HG02759 (cell line): ENCODE data around the gene GRAP2.
A peak's percentile ranks its signal among the peaks of the same experiment; 100 is the strongest.

Experiments
- ATAC-seq: cut with Tn5 transposase; IDR thresholded peaks from one replicate; pipeline ENCODE4 v1.9.1; 2021; ENCODE audit warnings: mild to moderate bottlenecking, moderate library complexity; ENCODE audit not compliant: unreplicated experiment

GRAP2 gene

DNA sequence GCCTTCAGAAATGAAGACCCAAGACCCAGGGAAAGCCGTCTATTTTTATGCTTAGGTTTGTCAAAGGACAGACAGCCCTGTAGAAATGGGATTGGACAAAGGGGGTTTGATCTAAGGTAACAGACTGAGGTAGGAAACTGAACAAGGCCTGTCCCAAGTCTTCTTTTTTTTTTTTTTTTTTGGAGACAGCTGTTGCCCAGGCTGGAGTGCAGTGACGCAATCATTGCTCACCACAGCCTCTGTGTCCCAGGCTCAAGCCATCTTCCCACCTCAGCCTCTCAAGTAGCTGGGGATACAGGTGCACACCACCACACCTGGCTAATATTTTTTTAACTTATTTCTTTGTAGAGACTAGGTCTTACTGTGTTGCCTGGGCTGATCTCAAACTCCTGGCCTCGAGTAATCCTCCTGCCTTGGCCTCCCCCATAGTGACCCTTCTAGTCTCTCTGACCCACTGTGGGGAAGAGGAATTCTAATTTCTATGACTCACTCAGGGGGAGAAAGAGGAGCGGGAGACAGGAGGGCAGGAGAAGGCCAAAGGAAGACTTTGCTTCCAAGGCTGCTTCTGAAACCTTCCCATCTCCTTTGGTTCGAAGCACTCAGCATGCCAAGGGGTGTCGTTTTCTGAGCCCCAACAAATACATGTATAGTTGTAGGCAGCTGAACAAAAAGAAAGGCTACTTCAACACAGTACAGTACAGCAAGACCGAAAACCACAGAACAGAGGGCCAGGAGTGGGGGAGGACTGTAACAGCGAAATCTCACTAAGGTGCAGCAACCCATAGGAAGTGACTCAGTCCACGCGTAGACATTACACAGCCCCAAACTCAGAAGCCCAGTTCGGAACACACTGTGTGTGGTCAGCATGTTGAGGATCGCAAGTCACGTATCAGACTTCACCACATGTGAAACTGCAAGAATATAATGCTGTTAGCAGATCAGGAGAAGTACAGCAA, 60.2 kb downstream of the GRAP2 start:
- peak; percentile 78 for ATAC-seq

DNA sequence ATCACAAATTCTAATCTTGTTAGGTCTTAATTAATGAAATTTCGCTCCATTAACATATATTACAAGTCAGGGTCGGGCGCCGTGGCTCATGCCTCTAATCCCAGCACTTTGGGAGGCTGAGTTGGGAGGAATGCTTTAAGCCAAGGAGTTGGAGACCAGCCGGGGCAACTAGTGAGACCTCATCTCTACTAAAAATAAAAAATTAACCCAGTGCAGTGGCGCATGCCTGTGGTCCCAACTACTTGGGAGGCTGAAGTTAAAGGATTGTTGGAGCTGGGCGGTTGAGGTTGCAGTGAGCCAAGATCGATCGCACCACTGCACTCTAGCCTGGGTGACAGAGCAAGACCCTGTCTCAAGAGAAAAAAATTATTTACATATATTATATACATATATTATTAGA, 61.2 kb downstream of the GRAP2 start:
- ATAC-seq: no peak

DNA sequence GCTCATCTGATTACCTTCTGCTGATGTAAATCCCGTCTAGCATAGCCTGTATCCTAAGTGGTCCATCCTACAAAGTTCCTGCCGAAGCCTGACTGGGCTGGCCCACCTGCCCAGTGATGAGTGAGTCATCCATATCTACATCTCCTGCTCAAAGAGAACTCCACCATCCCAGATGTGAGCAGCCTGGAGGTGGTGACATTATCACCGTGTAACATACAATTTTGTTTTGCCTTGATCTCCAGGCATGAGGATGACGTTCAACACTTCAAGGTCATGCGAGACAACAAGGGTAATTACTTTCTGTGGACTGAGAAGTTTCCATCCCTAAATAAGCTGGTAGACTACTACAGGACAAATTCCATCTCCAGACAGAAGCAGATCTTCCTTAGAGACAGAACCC, 64.9 kb downstream of the GRAP2 start:
- ATAC-seq: no peak

DNA sequence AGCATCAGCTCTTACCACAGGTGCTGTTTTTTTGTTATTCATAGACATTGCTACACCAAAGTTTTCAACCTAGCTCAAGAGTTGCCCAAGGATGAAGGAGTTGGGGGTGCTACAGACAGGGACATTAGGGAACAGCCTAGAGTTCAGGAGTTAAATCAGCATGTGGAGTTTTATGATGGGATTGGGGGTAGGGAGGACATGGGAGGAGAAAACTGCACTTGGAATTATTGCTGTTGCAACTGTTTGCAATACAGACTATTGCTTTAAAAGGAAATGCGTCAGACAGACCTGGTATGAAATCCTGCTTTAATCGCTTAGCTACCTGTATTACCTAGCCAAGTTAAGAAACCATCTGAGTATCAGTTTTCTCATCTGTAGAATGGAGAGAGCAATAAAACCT, 65.6 kb downstream of the GRAP2 start:
- no peak for ATAC-seq

DNA sequence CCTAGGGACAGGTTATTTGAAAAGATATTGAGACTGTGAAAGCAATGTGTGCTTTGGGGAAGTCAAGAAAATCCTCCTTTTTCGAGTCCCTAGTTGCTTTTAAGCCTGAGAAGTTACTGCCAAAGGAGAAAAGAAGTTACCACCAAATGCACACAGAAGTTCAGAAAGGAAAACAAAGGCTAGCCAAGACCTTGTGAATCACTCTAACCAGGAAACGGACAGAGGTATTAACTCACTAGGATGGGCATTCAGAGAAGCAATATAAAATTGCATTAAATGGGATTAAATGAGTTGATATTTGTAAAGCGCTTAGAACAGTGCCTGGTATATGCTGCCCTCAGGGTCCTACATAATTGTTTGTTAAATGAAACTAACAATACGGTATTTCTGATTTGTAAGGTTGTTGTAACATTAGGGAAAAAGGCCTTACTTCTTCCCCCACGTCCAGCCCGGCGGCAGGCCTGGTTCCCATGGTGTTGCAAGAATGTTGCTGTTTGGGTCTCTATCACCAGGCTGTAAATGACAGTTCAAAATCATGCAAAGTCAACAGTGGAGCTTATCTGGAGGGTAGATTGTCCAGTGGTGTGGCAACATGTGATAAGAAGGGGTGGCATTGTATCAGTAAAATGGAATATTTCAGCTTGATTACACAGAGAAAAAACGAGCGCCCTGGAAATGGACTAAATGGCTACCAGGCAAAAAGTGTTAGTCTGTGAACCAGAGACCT, 66.4 kb downstream of the GRAP2 start:
- ATAC-seq: no peak

DNA sequence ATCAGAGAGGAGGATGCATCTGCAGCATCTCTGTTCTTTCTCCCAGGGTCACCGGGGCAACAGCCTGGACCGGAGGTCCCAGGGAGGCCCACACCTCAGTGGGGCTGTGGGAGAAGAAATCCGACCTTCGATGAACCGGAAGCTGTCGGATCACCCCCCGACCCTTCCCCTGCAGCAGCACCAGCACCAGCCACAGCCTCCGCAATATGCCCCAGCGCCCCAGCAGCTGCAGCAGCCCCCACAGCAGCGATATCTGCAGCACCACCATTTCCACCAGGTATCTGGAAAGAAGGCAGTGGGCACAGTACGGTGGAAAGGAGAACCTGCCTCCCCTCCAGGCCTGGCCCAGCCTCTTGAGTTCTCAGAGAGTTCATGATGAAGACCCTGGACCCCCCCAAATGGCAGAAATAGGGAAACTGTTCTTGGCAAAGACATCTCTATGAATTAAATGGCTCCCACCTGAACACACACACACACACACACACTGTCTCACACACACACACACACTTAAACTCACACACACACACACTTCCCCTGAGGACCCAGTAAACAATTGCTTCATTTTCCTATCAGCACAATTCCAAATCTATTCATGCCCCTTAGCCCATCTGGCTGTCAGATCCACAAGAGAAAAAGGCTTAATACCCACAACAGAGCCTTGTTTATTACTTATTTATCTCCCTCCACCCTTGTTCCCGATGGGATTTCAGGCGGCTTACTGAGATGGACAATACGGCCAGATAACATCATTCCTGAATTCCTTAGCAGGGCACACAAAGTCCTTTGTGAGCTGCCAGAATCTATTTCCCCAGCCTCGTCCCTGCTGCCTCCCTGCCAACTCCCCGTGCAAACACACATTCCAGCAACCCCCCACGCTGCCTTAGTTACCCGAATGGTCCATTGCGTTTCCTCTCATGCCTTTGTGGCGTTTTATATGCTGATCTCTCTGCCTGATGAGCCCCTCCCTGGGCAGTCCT, 67.4 kb downstream of the GRAP2 start:
- ATAC-seq: no peak

DNA sequence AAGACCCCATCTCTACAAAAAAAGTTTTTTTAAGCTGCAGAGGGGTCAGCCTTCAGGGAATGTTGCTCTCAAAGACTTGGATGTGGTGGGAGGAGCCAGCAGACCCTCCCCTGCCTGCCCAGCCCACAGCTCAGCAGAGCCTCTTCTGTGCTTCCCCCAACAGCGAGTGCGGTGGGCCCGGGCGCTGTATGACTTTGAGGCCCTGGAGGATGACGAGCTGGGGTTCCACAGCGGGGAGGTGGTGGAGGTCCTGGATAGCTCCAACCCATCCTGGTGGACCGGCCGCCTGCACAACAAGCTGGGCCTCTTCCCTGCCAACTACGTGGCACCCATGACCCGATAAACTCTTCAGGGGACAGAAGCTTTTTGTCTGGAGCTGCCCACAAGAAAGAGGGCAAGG, 69.9 kb downstream of the GRAP2 start:
- ATAC-seq: no peak

DNA sequence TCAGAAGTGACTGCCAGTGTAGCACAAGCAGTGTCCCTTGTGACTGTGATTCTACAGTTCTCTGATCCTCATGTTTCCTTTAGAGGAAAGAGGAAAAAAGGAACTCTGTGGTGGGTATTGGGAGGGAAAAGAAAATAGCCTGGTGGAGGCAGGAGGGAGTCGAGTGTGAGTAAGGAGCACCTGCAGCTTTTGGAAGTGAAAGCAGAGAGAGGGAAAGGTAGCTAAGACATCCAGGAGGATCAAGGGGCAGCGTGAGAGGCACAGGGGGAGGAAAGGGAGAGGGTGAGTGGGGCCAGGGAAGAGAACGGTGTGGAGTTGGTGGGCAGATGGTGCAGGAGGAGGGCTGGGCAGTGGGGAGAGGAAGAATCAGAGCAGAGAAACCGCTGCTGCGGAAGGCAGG, 71.8 kb downstream of the GRAP2 start:
- no peak for ATAC-seq

DNA sequence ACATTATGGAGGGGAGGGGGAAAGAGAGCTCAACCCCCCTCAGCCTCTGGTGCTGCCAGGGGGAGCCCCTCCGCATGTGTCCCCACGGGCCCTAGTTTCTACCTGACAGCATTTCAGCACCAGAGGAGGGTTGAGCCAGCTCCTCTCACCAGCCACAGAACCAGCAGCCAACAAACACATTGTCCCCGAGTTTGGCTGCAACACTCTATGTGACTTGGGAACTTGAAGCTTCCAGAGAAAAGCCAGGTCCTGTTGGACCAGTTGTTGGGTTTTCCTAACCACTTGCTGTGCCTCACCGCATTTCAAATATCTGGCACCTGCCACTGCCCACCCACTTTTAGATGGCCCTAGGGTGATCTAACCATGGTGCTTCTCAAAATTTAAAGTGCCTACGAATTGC, 72.8 kb downstream of the GRAP2 start:
- no peak for ATAC-seq

DNA sequence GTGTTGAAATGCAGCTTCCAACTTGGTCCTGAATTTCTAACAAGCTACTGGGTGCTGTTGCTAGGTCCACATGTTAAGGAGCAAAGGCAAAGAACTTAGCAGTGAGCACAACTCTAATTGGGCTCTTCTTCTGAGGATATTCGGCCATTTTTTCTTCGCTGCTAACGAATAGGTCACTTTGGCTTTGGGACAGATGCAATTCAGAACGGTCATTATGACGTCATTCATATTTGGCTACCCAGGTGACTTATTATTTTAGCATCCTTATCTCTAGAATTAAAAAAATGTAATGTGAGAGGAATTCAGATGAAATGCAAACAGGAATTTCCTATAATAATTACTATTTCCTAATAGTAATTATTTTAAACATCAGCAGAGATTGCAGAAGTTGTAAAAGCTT, 73.2 kb downstream of the GRAP2 start:
- ATAC-seq: no peak

DNA sequence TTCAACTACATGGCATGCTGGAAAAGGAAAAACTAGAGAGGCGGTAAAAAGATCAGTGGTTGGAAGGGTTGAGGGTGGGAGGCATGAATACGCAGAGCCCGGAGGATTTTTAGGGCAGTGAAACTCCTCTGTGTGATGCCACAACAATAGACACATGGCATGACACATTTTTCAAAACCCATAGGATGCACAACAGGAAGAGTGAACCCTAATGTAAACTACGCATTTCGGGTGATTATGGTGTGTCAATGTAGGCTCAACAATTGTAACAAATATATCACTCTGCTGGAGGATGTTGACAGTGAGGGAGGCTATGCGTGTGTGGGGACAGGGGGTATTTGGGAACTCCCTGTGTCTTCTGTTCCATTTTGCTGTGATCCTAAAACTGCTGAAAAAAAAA, 78.2 kb downstream of the GRAP2 start:
- no peak for ATAC-seq

DNA sequence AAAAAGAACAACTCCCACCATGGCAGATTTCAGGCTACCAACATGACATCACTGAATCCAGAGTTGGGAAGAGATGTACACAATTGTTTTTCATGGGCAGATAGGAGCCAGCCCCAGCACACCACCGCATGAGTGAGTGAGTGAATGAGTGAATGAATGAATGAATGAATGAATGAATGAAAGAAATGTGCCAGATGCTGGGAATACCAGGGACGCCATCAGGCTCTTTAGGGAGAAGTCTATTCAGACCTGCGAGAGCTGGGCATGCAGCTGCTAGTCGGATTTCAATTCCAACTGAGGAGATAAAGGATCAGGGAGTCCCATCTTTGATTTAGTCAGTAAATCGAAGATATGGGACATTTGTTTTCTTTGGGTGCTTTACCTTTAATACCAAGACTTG, 78.6 kb downstream of the GRAP2 start:
- ATAC-seq: no peak

DNA sequence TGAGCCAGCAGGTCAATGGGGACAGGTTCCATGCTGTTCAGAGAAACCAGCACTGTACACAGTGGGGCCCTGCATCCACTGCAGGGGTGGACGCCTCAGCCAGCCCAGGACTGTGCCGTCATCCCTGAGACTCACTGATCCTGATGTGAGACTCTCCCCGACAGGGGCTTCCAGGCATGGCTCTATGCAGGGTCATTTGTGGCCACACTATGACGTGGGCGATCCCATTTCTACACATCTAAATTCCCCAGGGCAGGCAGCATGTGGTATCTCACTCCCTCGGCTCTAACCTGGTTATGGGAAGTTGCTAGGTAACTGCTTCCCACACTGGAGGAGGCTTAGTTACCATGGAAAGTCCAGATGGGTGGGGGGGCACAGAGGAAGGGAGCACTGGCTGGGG, 79.7 kb downstream of the GRAP2 start:
- ATAC-seq: no peak

DNA sequence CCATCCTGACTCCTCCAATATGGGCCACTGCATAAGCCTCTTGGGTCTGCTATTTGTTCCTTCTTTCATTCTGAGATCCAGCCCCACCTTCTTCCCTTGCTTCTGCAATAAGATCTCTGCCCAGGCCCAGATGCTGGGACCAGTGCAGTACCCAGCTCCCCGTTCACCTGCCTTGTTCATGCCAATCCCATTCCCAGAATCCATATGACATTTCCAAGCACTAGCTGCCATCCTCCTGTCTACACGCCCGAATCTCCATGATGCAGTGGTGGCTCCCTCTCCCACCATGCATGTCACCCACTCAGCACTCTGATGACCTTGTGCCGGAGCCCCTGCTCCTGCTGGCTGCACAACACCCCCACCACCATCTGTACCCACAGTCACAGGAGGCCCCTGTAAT, 82.5 kb downstream of the GRAP2 start:
- ATAC-seq: no peak

DNA sequence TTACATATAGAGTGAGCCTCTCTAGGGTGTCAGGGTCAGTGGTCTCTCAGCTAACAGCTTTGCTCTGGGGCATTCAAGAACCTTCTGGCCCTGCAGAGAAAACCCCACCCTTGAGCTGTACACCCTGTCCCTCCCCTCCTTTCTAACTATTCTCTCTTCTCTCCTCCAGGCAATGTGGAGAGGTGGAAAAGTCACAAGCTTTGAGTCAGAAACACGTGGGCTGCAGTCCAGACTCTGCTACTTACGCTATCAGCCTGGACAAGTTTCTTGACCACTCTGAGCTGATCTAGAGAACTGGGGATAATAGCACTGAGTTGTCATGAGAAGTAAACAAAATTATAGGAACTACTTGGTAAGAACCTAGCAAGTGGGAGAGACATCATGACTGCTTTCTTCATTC, 83.1 kb downstream of the GRAP2 start:
- no peak for ATAC-seq

DNA sequence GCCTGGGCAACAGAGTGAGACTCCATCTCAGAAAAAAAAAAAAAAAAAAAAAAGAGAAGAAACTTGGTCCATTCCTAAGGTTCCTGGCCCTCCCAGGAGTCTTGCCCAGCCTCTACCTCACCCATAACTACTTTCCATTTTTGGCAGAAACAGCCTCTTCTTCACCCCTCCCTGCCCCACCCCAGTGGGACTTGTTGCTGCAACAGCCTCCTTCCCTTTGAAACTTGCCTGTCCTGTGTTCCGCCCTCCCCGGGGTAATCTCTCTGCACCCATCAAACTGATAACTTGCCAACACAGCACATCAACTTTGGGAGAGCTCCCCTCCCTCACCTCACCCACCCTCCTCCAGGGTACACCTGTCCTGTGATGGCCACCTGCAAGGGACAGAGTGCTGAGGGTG, 83.9 kb downstream of the GRAP2 start:
- ATAC-seq: no peak

DNA sequence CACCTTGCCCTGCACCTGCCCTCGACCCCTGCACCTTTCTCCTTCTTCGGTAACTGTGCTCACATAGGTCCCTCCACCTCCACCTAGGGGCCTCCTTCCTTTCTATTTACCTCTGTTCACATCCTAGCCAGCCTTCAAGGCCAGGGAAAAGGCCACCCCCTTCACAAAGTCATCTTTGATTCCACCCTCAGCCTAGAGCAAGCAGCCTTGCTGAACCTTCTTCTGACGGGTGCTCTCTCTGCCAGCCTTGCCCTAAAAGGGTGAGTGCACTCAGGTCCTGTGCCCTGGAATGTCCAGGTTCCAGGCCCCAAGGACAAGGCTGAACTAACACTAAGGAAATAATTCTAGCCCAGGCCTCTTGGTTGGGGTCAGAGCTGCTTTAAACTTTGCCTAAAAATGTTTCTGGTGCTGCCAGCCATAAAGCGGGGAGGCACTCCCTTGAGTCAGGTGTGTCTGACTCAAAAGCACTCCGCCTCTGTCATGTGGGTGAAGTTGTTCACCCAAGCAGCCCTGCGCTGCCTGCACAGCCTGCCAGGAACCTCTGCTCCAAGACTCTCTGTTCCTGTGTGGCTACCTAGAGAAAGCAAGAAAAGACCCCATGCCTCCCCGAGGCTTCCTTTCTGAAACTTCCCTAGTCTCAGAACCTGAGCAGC, 84.6 kb downstream of the GRAP2 start:
- ATAC-seq: no peak

DNA sequence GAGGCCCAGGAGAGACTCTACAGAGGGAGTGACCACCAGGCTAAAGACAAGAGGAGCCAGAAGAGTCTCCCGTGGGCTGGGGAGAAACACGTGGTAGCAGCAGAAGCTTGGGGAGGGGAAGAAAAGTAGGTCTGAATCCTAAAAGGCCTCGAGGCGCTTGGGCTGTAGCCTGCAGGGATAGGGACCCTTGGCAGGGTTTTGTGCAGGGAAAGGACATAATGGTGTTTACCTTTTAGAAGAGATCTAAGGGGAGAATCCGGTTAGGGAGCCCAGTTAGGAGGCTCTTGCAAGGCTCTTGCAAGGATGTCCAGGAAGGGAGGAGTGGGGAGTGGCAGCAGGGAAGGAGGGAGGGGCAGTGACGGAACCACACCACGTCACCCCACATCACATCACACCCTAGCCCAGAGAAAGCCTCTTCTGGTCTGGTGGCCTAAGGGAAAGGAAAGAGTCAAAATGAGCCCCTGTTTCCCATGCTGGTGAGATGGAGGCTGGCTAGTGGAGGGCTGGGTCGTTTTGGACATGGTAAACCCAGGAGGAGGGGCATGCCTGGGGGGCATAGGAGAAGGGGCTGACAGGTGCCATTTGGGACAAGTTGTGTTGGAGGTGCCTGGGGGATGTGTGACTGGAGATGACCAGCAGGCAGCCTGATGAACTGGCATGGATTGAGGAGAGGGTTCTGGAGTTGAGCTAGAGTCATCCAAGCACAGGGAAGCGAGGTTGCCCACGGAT, 87.7 kb downstream of the GRAP2 start:
- no peak for ATAC-seq

DNA sequence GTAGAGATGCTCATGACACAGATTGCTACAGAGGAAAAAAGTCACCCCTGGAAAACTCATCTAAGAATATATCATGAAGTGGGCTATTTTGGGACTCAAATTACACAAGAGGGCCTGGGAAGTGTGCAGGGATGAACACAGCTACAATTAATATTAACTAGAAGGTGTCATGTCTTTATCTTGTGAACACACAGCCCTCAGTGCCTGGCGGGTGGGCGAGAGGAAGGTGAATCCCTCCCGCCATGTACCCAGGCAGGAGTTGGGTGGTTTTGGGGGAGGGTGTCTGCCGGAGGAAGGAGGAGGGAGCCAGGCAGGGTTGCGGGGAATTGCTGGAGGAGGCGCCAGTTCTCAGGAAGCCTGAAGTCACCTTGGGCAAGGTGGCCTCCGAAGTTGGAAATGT, 88.7 kb downstream of the GRAP2 start:
- ATAC-seq: no peak

DNA sequence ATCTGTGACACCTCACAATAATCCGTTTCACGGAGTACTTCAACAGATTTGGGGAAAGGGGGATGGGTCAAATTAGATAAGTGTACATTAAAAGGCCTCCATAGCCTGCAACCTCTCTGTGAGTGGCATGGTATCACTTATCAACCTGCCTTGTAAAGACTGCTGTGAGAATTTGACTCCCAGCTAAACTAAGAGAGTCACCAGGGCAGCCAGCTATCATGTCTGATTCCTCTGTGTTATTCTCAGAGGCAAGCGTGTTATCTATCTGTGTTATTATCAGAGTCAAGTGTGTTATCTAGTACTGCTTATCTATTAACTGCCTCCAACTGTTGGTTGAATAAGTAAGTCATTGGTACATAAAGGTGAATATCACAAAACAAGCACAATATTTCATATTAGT, 89.8 kb downstream of the GRAP2 start:
- no peak for ATAC-seq
